Activated CD4-positive, alpha-beta T cell treated with anti-CD3 and anti-CD28 coated beads, Interleukin-2, amount 10 ng/mL, durations not matched to agents 7 days and 5 days (primary cell): Measurements from ENCODE around the gene KRT84. TPM values are rescaled to one million over a fixed set of nuclear protein-coding genes. Genes with fewer than 3 reads are reported as not detected.
"Not testable (repeated sequence)": the region's sequence is repeated elsewhere in the genome, so short reads cannot be mapped to it uniquely, and the experiment has no call there.

Source experiments
- CTCF ChIA-PET: fragments of 350-600 bp; sonication (Branson Sonifier 250); formaldehyde crosslinking; loops from one replicate; lab custom pipeline; 2021; ENCODE audit warnings: antibody characterized with exemption; lab: Charles Lee
- POLR2A ChIA-PET: fragments of 350-600 bp; sonication (Branson Sonifier 250); formaldehyde crosslinking; loops from one replicate; lab custom pipeline; 2021; ENCODE audit warnings: antibody characterized with exemption; lab: Charles Lee
- DNase-seq: peaks from one replicate; pipeline ENCODE4 v3.0.0-alpha.2; 2020
- H3K27ac Mint-ChIP-seq: one replicate; pipeline ENCODE4 v1.8.0; 2021; ENCODE audit warnings: mild to moderate bottlenecking, moderate library complexity, mixed read lengths
- H3K27me3 Mint-ChIP-seq: one replicate; pipeline ENCODE4 v1.8.0; 2021; ENCODE audit warnings: mixed read lengths
- H3K36me3 Mint-ChIP-seq: one replicate; pipeline ENCODE4 v1.8.0; 2021; ENCODE audit warnings: low read depth, mixed read lengths
- H3K4me1 Mint-ChIP-seq: one replicate; pipeline ENCODE4 v1.8.0; 2021; ENCODE audit warnings: mixed read lengths
- H3K4me3 Mint-ChIP-seq: one replicate; pipeline ENCODE4 v1.8.0; 2021; ENCODE audit warnings: mild to moderate bottlenecking, moderate library complexity, mixed read lengths
- H3K9me3 Mint-ChIP-seq: one replicate; pipeline ENCODE4 v1.8.0; 2021; ENCODE audit warnings: mixed read lengths
- total RNA-seq, 2 experiments: library from RNA; stranded (reverse); gene quantifications; one replicate each; pipeline ENCODE4 v1.2.3, GENCODE V29; 2021

Gene KRT84
- total RNA-seq, 2 experiments from 2014 or later: not detected

GRCh38 chr12:52350786-52351185 lies 34.7 kb downstream of the KRT84 start:
- Mint-ChIP-seq H3K4me1 (peaks cover 11% of the 10 kb centered on the region), H3K4me3 (no peak overlapping the region), H3K36me3 (no peaks in the 10 kb centered on the region), H3K27me3 (peaks cover 16% of the 10 kb centered on the region), H3K27ac (no peak overlapping the region), H3K9me3 (no peaks in the 10 kb centered on the region)
- POLR2A ChIA-PET: no interaction called here
- no peak for DNase-seq
- CTCF ChIA-PET: no interaction called here

GRCh38 chr12:52350021-52350620 lies 35.3 kb downstream of the KRT84 start:
- no peak for DNase-seq
- Mint-ChIP-seq H3K27ac (no peak overlapping the region), H3K36me3 (no peaks in the 10 kb centered on the region), H3K4me1 (peaks cover 11% of the 10 kb centered on the region), H3K27me3 (peaks cover 16% of the 10 kb centered on the region), H3K4me3 (no peak overlapping the region), H3K9me3 (no peaks in the 10 kb centered on the region)
- POLR2A ChIA-PET: no interaction called here
- CTCF ChIA-PET: no interaction called here

GRCh38 chr12:52349196-52349595 lies 36.3 kb downstream of the KRT84 start:
- CTCF ChIA-PET: no interaction called here
- Mint-ChIP-seq H3K4me3 (no peak overlapping the region), H3K27ac (no peak overlapping the region), H3K9me3 (no peaks in the 10 kb centered on the region), H3K4me1 (peaks cover 11% of the 10 kb centered on the region), H3K36me3 (no peaks in the 10 kb centered on the region), H3K27me3 (peaks cover 14% of the 10 kb centered on the region)
- no peak for DNase-seq
- POLR2A ChIA-PET: no interaction called here

GRCh38 chr12:52347551-52348510 lies 37.6 kb downstream of the KRT84 start:
- no peak overlapping the region for H3K27ac Mint-ChIP-seq
- CTCF ChIA-PET: interaction anchor here (0.6 kb wide), 2 partner anchors 86 to 170 kb away, joined by 3 read pairs; partner anchors contain the start of gene KRT75
- H3K9me3 Mint-ChIP-seq: no peaks in the 10 kb centered on the region
- peaks cover 10% of the 10 kb centered on the region for H3K27me3 Mint-ChIP-seq
- DNase-seq: no peak
- POLR2A ChIA-PET: no interaction called here
- H3K4me1 Mint-ChIP-seq: peaks cover 11% of the 10 kb centered on the region
- no peak overlapping the region for H3K4me3 Mint-ChIP-seq
- H3K36me3 Mint-ChIP-seq: no peaks in the 10 kb centered on the region

DNA sequence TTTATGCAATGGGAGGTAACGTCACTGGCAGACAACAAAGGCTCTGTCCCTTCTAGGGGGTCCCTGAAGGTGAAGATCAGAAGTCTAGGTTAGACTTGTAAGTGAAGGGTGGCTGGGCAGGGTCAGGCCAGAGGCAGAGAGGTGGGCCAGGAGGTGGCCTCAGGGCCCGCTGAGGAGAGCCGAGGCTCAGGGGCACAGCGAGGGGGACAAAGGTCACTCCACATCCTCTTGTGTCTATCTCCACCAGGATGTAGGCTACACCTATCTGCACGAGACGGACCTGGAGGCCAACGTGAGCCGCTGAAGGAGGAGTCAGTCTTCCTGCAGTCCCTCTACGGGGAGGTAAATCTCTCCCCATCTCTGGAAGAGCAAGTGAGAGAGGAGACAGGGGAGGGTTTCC lies 38.4 kb downstream of the KRT84 start:
- Mint-ChIP-seq H3K4me3 (no peak overlapping the region), H3K27ac (no peak overlapping the region), H3K9me3 (no peaks in the 10 kb centered on the region), H3K36me3 (no peaks in the 10 kb centered on the region), H3K4me1 (peaks cover 8% of the 10 kb centered on the region), H3K27me3 (peaks cover 10% of the 10 kb centered on the region)
- ChIA-PET POLR2A (no interaction called here), CTCF (interaction anchor here (0.6 kb wide), 1 partner anchor 87 kb away, joined by 3 read pairs; the partner anchor contains the start of gene KRT75)
- no peak for DNase-seq

DNA sequence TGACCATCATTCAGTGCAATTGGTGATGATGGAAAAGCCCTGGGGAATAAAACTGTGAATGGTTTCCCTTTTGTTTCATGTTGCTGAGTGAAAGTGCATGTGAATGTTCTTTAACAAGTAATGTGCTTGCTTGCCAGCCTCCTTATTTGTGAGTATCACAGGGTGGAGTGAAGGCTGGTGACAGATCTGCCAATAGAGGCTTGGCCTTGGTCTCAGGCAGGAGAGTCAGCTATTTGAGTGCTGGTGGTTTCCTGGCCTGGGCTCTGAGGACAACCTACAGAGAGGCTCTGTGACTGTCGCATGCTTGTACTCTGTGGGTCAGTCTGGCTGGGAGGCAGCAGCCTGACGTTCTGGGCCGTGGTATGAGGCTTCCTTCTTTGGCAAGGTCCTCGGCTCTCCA lies 38.9 kb downstream of the KRT84 start:
- ChIA-PET POLR2A (no interaction called here), CTCF (no interaction called here)
- H3K27me3 Mint-ChIP-seq: peaks cover 8% of the 10 kb centered on the region
- H3K4me1 Mint-ChIP-seq: peaks cover 4% of the 10 kb centered on the region
- DNase-seq: no peak
- no peak overlapping the region for H3K27ac Mint-ChIP-seq
- no peaks in the 10 kb centered on the region for H3K36me3 Mint-ChIP-seq
- H3K4me3 Mint-ChIP-seq: no peak overlapping the region
- no peaks in the 10 kb centered on the region for H3K9me3 Mint-ChIP-seq

GRCh38 chr12:52345041-52345440 lies 40.4 kb downstream of the KRT84 start:
- H3K4me3 Mint-ChIP-seq, H3K4me1 Mint-ChIP-seq, H3K36me3 Mint-ChIP-seq, DNase-seq, POLR2A ChIA-PET, H3K27ac Mint-ChIP-seq, H3K9me3 Mint-ChIP-seq, H3K27me3 Mint-ChIP-seq: not testable (repeated sequence)
- CTCF ChIA-PET: interaction anchor here (1.1 kb wide), 1 partner anchor 27 kb away, joined by 5 read pairs; no protein-coding TSS in a partner anchor

DNA sequence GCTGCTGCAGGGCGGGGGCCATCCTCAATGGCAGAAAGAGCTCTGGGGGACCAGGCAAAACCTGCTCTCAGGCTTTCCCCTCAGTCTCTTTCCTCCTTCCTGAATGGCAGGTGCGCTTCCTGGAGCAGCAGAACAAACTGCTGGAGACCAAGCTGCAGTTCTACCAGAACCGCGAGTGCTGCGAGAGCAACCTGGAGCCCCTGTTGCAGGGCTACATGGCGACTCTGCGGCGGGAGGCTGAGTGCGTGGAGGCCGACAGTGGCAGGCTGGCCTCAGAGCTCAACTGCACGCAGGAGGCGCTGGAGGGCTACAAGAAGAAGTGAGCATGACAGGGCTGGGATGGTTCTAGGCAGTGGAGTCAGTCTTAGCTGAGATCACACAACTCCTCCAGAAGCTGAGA lies 41.3 kb downstream of the KRT84 start:
- no peak for DNase-seq
- ChIA-PET CTCF (interaction anchor here (1.1 kb wide), 1 partner anchor 28 kb away, joined by 5 read pairs; no protein-coding TSS in a partner anchor), POLR2A (no interaction called here)
- peaks cover 4% of the 10 kb centered on the region for H3K27me3 Mint-ChIP-seq
- no peaks in the 10 kb centered on the region for H3K4me1 Mint-ChIP-seq
- no peak overlapping the region for H3K4me3 Mint-ChIP-seq
- no peaks in the 10 kb centered on the region for H3K36me3 Mint-ChIP-seq
- H3K9me3 Mint-ChIP-seq: no peaks in the 10 kb centered on the region
- H3K27ac Mint-ChIP-seq: no peak overlapping the region

DNA sequence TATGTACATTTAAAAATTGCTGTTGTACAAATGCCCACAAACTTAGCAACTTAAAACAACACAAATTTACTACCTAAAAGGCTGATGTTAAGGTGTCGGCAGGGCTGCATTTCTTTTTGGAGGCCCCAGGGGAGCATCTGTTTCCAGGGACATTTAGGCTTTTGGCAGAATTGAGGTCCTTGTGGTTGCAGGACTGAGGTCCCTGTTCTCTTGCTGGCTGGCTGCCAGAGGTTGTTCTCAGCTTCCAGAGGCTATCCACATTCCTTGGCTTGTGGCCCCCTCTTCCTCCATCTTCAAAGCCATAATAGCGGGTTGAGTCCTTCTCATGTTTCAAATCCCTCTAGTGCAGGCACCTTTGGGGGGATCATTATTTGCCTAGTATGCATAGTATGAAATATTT lies 41.9 kb downstream of the KRT84 start:
- ChIA-PET CTCF (no interaction called here), POLR2A (no interaction called here)
- no peaks in the 10 kb centered on the region for H3K4me1 Mint-ChIP-seq
- no peak overlapping the region for H3K4me3 Mint-ChIP-seq
- no peak for DNase-seq
- H3K27me3 Mint-ChIP-seq: peaks cover 8% of the 10 kb centered on the region
- H3K36me3 Mint-ChIP-seq: no peaks in the 10 kb centered on the region
- H3K27ac Mint-ChIP-seq: no peak overlapping the region
- no peaks in the 10 kb centered on the region for H3K9me3 Mint-ChIP-seq

- no peaks in the 10 kb centered on the region for H3K36me3 Mint-ChIP-seq
Observed at GRCh38 chr12:52342781-52343490, 42.5 kb downstream of the KRT84 start.

GRCh38 chr12:52341066-52341580 lies 44.3 kb downstream of the KRT84 start:
- DNase-seq: no peak
- Mint-ChIP-seq H3K36me3 (no peaks in the 10 kb centered on the region), H3K4me1 (peaks cover 3% of the 10 kb centered on the region), H3K27me3 (peaks cover 14% of the 10 kb centered on the region), H3K9me3 (no peaks in the 10 kb centered on the region), H3K4me3 (no peak overlapping the region), H3K27ac (no peak overlapping the region)
- CTCF ChIA-PET: interaction anchor here (1.5 kb wide), 1 partner anchor 62 kb away, joined by 4 read pairs; no protein-coding TSS in a partner anchor
- POLR2A ChIA-PET: no interaction called here

More at GRCh38 chr12:52342781-52343490, 42.5 kb downstream of the KRT84 start:
- CTCF ChIA-PET: interaction anchor here (1.0 to 1.2 kb wide), 2 partner anchors 14 to 18 kb away, joined by 3 to 4 read pairs; no protein-coding TSS in a partner anchor
- no peaks in the 10 kb centered on the region for H3K4me1 Mint-ChIP-seq
- H3K9me3 Mint-ChIP-seq: no peaks in the 10 kb centered on the region
- no peak for DNase-seq
- no peak overlapping the region for H3K4me3 Mint-ChIP-seq
- H3K27ac Mint-ChIP-seq: no peak overlapping the region
- POLR2A ChIA-PET: no interaction called here
- peaks cover 9% of the 10 kb centered on the region for H3K27me3 Mint-ChIP-seq

GRCh38 chr12:52338241-52338960 lies 47.1 kb downstream of the KRT84 start:
- Mint-ChIP-seq H3K36me3 (no peaks in the 10 kb centered on the region), H3K27ac (no peak overlapping the region), H3K4me3 (no peak overlapping the region), H3K9me3 (no peaks in the 10 kb centered on the region), H3K4me1 (peaks cover 3% of the 10 kb centered on the region), H3K27me3 (peaks cover 18% of the 10 kb centered on the region)
- DNase-seq: no peak
- CTCF ChIA-PET: interaction anchor here (1.0 to 1.7 kb wide), 3 partner anchors 34 to 183 kb away, joined by 3 to 4 read pairs (median 3); no protein-coding TSS in a partner anchor
- POLR2A ChIA-PET: no interaction called here
